Measurements from ENCODE around the gene DPYSL3.

DNA sequence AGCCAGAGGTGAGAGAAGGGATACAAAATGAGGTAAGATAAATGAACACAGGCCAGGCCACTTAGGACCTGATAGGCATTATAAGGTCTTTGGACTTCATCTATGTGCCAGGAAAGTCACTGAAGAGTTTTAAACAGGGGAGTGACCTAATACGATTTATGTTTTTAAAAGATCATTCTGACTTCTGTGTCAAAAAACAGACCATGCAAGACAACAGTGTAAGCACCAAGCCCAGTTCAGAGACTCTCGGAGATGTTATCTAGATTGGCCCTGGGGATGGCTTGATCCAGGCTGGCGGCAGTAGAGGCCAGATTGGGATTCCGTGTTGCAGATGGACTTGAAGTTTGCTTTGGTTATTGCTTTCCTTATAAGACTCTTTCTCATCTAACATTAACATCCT, 43.0 kb upstream of the DPYSL3 start:
- no peak for TF ChIP-seq CTCF (IDR thresholded peaks at IDR 0.05)
- TF ChIP-seq POLR2A (IDR thresholded peaks at IDR 0.05) = no peak

Measured in Peyer's patch (tissue), 4 donors.